Measurements from ENCODE around the gene OR10G8.
A peak's percentile ranks its signal among the peaks of the same experiment; 100 is the strongest.
"Not testable (repeated sequence)": the region's sequence is repeated elsewhere in the genome, so short reads cannot be mapped to it uniquely, and the experiment has no call there.

Gene OR10G8, protein sequence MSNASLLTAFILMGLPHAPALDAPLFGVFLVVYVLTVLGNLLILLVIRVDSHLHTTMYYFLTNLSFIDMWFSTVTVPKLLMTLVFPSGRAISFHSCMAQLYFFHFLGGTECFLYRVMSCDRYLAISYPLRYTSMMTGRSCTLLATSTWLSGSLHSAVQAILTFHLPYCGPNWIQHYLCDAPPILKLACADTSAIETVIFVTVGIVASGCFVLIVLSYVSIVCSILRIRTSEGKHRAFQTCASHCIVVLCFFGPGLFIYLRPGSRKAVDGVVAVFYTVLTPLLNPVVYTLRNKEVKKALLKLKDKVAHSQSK

DNA sequence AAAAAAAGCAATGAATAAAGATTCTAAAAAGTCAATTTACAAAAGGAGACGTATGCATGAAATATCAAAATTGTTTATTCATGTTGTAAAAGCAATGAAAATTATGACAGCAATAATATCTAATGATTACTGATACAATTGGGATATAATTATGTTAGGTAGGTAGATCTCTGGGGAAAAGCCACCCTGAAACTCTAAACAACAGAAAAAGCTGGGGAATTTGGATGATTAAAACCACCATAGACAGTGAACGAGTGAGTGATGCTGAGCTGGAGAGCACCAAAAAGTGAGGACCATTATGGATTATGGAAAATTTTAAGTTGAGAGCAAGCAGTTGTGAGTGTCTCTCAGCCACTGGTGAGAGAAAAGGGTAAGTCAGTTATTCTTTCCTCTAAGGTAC lies at the start of gene OR10G8:
TSS of gene OR10G8 (plus strand) at position 301 of the 400 bp plus-strand sequence. CDS start 2,825 bp downstream, outside the sequence.
- no peak for DNase-seq

DNA sequence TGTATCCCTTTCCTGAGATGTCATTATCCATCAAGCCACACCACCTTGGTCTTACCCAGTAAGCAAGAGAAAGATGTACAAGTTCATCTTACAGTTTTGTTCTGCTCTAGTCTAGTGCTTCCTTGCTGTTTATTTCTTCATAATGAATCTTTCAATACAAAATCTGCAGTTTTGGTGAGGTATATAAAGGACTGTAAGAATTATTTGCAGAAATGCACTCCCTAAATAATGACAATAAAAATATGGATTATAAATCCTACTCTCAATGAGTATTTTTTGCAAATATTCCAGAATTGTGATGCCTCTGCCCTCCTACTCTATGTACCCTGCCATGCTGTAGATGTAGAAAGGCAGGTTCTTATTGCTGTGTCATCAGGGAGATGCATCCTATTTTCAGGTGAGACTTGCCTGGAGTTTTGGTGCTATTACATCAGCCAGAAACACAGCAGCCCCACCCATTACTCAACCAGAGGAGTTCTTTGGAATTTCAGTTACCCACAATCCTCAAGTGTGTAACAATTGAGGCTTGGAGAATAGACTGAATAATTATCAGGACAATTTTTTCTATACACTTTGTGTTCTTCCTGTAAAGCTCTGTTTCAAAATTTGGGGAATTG lies 48.8 kb upstream of the OR10G8 start, which contains the start of gene OR10S1:
TSS of gene OR10S1 (minus strand) at position 51 of the 617 bp plus-strand sequence. CDS start 117 bp downstream, outside the sequence.
- no peak for DNase-seq

DNA sequence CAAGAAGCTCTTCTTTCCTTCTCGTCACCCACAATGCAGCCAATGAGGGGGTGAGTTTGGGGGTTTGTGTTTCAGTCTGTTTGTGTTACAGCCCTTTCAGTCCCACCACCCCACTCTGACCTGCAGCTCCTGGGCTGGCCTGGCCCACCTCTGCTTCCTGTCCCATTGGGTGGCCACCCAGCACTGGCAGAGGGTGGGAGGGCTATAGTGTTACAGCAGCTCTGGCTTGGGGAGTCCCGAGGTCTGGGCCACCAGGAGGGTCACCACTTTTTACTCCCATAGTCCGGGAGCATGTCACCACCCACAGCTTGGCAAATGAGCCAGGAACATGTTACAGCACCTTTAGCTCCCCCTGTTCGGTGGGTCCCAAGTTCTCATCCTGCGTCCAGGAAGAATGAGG lies 47.3 kb upstream of the OR10G8 start:
- DNase-seq = no peak

DNA sequence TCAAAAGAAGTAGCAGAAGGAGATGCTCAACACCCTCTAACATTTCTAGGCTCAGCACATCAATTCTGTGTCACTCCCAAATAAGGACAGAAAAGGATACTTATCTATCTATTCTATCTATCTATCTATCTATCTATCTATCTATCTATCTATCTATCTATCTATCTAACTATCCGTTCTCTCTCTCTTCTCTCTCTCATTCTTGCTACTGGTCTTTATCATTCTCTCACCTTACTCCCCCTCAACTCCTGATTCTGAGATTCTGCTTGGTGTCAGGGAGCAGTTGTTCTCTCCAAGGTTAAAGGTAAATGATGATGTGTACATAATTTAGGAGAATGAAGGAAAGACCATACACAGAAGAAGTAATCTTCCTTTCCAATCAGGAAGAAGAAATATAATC lies 31.5 kb upstream of the OR10G8 start, which contains the start of gene OR10G6:
TSS of gene OR10G6 (minus strand) at position 43 of the 400 bp plus-strand sequence. CDS start at position 43, 0 bp downstream.
- DNase-seq = no peak

DNA sequence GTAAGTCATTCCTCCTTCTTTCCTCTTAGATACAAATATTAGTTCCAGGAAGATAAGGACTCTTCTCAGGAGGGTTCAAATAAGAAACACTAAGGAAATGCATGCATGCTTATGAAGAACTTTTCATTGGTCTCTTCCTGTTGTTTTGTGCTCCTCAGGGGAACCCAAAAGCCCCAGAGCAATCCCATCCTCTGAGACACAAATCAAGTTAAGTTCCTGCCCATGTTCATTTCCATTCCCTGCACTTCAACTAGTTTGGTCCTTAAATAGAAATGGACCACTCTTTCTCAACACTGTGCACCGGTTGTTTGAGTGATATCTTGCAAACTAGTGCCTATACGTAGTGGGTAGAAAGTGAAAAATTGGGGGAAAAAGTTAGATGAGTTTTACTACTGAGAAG lies 13.9 kb upstream of the OR10G8 start, which contains the start of gene OR10G4:
TSS of gene OR10G4 (plus strand) at position 301 of the 400 bp plus-strand sequence. CDS start 2,578 bp downstream, outside the sequence.
- no peak for DNase-seq

DNA sequence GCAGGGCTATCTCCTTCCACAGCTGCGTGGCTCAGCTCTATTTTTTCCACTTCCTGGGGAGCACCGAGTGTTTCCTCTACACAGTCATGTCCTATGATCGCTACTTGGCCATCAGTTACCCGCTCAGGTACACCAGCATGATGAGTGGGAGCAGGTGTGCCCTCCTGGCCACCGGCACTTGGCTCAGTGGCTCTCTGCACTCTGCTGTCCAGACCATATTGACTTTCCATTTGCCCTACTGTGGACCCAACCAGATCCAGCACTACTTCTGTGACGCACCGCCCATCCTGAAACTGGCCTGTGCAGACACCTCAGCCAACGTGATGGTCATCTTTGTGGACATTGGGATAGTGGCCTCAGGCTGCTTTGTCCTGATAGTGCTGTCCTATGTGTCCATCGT lies 10.8 kb upstream of the OR10G8 start:
- DNase-seq = not testable (repeated sequence)

- no peak for DNase-seq
Measured at GRCh38 chr11:124036666-124037065, 10.1 kb downstream of the OR10G8 start.

GRCh38 chr11:124039557-124039956 lies 13.0 kb downstream of the OR10G8 start:
- no peak for DNase-seq

DNA sequence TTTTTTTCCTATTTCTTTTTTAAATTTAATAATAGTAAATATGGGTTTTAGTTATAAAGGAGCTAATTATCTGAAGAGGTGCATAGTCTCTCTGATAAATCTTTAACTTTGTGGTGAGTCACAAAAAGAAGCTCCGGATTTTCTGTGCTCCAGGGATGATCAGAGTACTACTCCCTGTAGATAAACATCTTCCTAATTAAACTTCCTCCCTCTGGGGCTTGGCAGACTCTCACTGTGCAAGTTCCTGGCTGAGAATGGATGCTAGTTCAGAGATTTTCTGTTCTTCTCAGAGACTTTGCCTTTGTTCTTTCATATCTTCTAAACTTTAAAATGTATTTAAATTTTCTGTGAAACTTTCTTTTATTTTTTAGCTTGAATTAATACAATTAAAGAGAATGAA lies 14.7 kb downstream of the OR10G8 start, which contains the start of gene OR10G7:
TSS of gene OR10G7 (minus strand) at position 72 of the 400 bp plus-strand sequence. CDS start 2,324 bp downstream, outside the sequence.
- no peak for DNase-seq

GRCh38 chr11:124043420-124043819 lies 16.8 kb downstream of the OR10G8 start:
- no peak for DNase-seq

GRCh38 chr11:124050748-124051147 lies 24.1 kb downstream of the OR10G8 start:
- no peak for DNase-seq

DNA sequence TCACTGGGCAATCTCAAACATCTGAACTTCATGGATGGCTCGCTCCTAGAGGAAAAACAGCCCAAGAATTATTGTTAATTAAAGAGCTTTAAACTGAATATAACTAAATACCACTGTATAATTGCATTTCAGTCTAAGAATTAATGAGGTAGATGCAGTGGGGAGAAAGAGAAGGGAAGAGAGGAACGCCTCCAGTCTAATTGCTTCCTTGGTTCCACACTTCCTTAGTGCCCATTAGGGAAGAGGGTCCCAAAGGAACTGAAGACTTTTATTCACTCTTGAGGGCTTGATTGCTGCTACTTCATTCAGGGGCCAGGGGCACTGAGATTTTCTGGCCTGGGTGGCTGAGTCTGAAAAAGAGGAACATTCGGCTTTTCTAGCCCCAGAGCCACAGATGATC lies 26.4 kb downstream of the OR10G8 start:
- no peak for DNase-seq

- DNase-seq = no peak
Measured at GRCh38 chr11:124068601-124069110, 42.1 kb downstream of the OR10G8 start.

DNA sequence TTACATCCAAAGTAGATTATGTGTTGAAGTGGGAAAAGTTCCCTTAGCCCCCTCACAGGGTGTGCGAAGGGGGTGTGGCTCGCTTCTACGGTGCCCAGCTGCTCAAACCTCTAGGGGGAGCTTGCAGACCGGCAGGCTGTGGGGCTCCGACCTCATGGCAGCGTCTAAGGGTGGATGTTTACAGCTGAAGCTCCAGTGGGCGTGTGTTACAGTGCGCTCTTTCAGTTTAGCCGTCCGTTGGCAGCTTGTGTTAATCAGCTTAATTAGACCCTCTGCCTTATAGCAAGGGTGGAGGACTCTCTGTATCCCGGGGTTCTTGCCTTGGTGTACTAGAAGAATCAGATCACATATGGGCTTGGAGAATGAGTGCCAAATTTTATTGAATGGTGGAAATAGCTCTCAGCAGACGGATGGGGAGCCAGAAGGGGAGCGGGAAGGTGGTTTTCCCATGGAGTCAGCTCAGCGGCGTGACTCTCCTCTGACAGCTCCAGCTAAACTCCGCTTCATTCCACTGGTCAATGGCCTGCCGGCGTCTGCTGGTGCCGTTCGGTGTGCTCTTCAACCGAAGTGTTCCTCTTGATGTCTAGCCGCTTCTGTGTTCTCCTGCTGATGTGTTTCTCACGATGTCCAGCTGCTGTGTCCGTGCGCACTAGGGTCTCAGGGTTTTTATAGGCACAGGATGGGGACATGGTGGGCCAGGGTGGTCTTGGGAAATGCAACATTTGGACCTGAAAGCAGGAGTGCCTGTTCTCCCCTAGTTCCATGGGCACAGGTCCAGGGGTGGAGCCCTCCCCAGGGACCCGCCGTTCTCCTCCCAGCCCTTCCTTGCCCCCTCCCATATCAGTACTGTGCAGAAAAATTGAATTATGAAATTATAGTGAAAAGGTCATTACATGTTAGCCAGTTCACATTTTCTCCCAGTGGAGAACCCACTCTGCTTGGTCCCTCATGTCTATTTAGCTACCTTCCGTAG lies 43.1 kb downstream of the OR10G8 start:
- no peak for DNase-seq

DNA sequence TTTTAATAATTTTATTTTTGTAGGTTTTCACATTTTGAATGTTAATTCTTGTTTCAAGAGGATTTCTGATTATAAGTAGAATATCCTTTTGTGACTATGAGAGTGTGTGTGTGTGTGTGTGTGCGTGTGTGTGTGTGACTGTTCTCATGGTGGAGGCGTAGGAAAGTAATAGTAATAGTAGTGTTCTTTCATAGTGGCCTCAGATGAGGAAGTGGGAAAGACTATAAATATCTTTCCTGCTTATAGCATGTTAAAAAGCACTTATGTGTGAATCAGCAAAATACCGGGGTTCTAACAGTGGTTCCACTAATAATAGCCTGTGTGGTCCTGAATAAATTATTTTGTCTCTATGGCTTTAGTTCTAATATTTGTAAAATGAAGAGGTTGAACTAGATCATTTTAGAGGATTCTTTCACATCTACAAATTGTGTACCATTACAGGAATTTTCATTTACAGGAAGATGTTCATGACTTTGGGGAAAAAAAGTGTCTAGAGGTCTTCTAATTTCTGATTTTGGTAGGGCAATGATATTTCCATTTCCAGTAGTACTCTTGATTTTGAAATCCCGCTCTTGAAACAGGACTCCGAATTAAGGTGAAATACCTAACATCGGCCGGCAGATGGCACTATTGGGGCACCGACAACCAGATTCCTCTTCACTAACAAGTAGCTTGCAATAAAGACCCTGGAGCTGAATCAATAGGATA lies 44.5 kb downstream of the OR10G8 start:
- DNase-seq = peak; percentile 64 to 66

DNA sequence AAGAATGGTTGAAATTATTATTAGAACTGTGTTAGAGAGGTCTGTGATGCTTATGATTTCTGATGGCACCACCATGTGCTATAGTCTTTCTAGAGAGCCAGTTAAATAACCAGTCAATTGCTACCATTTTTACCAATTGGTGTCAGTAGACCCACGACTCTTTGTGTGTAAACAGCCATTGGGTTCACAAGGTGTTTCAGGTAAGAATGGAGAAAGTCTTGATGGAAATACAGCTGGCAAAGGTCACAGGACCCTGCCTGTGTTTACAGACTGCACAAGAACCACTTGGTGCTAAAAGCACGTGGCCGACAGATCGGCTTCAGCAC lies 45.0 kb downstream of the OR10G8 start:
- no peak for DNase-seq

- DNase-seq = no peak
Measured at GRCh38 chr11:124072147-124072546, 45.5 kb downstream of the OR10G8 start.

DNA sequence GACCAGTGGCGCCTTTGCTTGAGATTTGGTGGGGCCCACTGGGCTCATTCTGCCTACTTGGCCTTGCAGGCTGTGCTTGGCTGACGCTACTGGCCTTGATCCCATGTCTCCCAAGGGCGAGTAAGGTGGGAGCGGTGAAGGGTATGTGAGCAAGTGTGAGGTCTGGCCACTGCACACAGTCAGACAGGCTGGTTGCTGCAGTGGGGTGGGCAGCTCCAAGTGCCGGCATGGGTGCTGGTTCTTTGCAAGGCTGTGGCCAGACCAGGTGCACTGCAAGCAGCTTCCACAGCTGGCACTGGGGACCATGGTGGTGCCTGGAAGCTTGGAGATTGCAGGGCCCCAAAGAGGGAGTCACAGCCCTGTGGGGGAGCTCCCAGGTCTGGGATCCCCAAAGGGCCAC lies 48.0 kb downstream of the OR10G8 start:
- DNase-seq = no peak

- no peak for DNase-seq
Measured at GRCh38 chr11:124075492-124075840, 48.9 kb downstream of the OR10G8 start.

DNA sequence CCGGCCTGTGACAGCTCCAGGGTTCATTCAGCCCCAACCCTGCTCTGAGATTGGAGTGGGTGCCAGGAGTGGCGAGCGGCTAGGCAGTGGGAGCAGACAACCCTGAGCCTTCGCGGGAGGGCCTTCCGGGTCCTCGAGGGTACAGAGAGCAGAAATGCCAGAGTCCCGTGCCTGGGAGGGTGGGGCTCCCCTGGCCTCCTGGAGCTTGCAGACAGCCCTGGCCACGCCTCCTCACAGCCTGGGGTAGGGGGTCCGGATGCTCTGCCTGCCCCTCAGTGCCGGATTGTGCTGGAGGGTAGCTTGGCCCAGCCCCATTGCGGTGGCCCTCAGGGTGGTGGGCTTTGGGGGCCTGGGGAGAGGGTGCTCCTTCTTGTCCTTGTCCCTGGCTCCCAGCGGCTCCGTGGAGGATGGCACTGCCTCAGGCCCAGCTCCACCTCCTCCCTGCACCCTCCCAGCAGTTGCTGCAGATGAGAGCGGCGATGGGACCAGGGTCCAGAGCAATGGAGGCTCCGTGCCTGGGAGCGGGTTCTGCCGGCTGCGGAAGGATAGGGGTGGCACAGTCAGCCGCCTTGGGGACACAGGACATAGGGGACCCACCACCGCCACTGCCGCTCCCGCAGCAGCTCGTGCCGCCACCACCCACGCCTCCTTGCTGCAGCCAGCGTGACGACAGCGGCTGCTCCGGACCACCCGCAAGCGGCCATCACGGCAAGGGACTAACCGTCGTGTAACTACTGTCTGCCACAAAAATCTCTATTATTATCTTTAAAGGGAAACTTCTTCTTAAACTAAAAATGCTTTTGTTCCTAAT lies 49.4 kb downstream of the OR10G8 start:
- no peak for DNase-seq

DNA sequence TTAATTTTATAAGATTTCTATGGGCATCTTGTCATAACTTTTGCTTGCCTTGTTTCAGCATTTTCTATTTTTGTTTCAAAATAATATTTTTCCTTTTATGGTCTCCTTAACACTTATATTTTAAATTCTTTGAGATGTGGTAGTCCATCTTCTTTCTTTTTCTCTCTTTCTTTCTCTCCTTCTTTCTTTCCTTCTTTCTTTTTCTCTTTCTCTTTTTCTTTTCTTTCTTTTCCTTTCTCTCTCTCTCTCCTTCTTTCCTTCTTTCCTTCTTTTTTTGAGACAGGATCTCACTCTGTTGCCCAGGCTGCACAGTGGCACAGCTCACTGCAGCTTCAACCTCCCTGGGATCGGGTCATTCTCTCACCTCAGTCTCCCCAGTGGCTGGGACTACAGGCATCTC lies 50.7 kb downstream of the OR10G8 start:
- DNase-seq = no peak
